AG08395 (cell line): ENCODE measurements around the gene NEK6.
A peak's percentile ranks its signal among the peaks of the same experiment; 100 is the strongest.

Source experiments
- DNase-seq: peaks from one replicate; pipeline ENCODE4 v3.0.0; 2012; ENCODE audit warnings: mixed read lengths, low spot score

Gene NEK6

GRCh38 chr9:124342776-124343485, 85.2 kb downstream of the NEK6 start:
- DNase-seq: peak; percentile 95

- DNase-seq: no peak
Measured at GRCh38 chr9:124343533-124344290, 86.0 kb downstream of the NEK6 start.

GRCh38 chr9:124344291-124345050, 86.7 kb downstream of the NEK6 start:
- DNase-seq: no peak

GRCh38 chr9:124345063-124345462, 87.3 kb downstream of the NEK6 start:
- no peak for DNase-seq

GRCh38 chr9:124345751-124346281, 88.1 kb downstream of the NEK6 start:
- DNase-seq: no peak

GRCh38 chr9:124346347-124347163, 88.8 kb downstream of the NEK6 start:
- no peak for DNase-seq

- DNase-seq: no peak
Measured at GRCh38 chr9:124347206-124347967, 89.6 kb downstream of the NEK6 start.

- no peak for DNase-seq
Measured at GRCh38 chr9:124347968-124348358, 90.2 kb downstream of the NEK6 start.

- no peak for DNase-seq
Measured at GRCh38 chr9:124348363-124348762, 90.6 kb downstream of the NEK6 start.

GRCh38 chr9:124348831-124349230, 91.1 kb downstream of the NEK6 start:
- DNase-seq: no peak

- no peak for DNase-seq
Measured at GRCh38 chr9:124349267-124349666, 91.5 kb downstream of the NEK6 start.

GRCh38 chr9:124349675-124350493, 92.1 kb downstream of the NEK6 start:
- no peak for DNase-seq

GRCh38 chr9:124350494-124351263, 92.9 kb downstream of the NEK6 start:
- DNase-seq: no peak

- no peak for DNase-seq
Measured at GRCh38 chr9:124351672-124352468, 94.1 kb downstream of the NEK6 start.

GRCh38 chr9:124352616-124353015, 94.9 kb downstream of the NEK6 start:
- peak; percentile 22 for DNase-seq

GRCh38 chr9:124353166-124353768, 95.5 kb downstream of the NEK6 start:
- no peak for DNase-seq

GRCh38 chr9:124353811-124354274, 96.1 kb downstream of the NEK6 start:
- peak; percentile 38 for DNase-seq
